Motor neuron (in vitro differentiated cells): ENCODE data around the gene DNAJC1. TPM values are rescaled to one million over a fixed set of nuclear protein-coding genes. Genes with fewer than 3 reads are reported as not detected.

Source experiments
- ATAC-seq, 8 experiments: fragments of 200-7000 bp; cut with Tn5 transposase; replicated peaks in 6 of 8; 2 replicates each; pipeline ENCODE4 v1.8.0; 2021; ENCODE audit warnings: mild to moderate bottlenecking in 8 of 8, moderate library complexity in 8 of 8
- H3K27ac ChIP-seq, 2 donors: fragments of 250-450 bp; sonication (Bioruptor Pico); 2 replicates each; pipeline ENCODE4 v1.9.0; 2021; ENCODE audit warnings: antibody characterized with exemption in 2 of 2, mild to moderate bottlenecking in 2 of 2, moderate library complexity in 1 of 2
- H3K4me1 ChIP-seq, 2 donors: fragments of 250-450 bp; sonication (Bioruptor Pico); replicated peaks in 1 of 2; 2 replicates each; pipeline ENCODE4 v1.6.1; 2021; ENCODE audit warnings: antibody characterized with exemption in 2 of 2, mild to moderate bottlenecking in 2 of 2, moderate library complexity in 1 of 2
- H3K4me3 ChIP-seq, 5 donors: fragments of 250-450 bp; sonication (Bioruptor Pico); 2 replicates each; pipeline ENCODE4 v1.9.0; 2021; ENCODE audit warnings: antibody characterized with exemption in 5 of 5, mild to moderate bottlenecking in 5 of 5, moderate library complexity in 4 of 5
- WGBS, 10 experiments: fragments of 450-650 bp; shearing (Covaris generic); methylation state at CpG; one replicate each; pipeline ENCODE4 v1.0.0; 2022; 5-methylcytosine and 5-hydroxymethylcytosine counted together
- in situ Hi-C, 9 experiments: fragments of 400-800 bp; cut with MboI; loops; one replicate each; pipeline ENCODE4 v1.15.0; 2021; ENCODE audit warnings: low sequenced_read_pairs in 9 of 9, low pct_unique_long_range_greater_than_20kb in 2 of 9; ENCODE audit not compliant: unreplicated experiment in 9 of 9
- total RNA-seq, 8 experiments: library from RNA; unstranded; fragments of 300-600 nt; gene quantifications; 2 replicates each; pipeline versions ENCODE4 v1.2.3 to v1.2.4, GENCODE V29; 2022

The DNAJC1 gene
- total RNA-seq, 8 experiments from 2014 or later = 13.6 to 46.2 (median 28.3) TPM

- in situ Hi-C loops = loop anchor here in 2 of 9 experiments (25.0 kb wide), 2 partner anchors 183 to 633 kb away; no protein-coding TSS in a partner anchor
- Histone ChIP-seq H3K4me1 (no peaks in the 10 kb centered on the region), H3K27ac (no peak overlapping the region), H3K4me3 (no peak overlapping the region)
- no peak for ATAC-seq
- 27 to 100% (median 87%) methylated on average over 1 to 2 of the region's 2 CpGs for WGBS, 10 experiments
These were observed 58.7 kb downstream of the DNAJC1 start for GRCh38 chr10:21944727-21945386.

- Histone ChIP-seq H3K27ac (no peak overlapping the region), H3K4me3 (no peak overlapping the region), H3K4me1 (no peaks in the 10 kb centered on the region)
- no peak for ATAC-seq
- in situ Hi-C loops = loop anchor here in 2 of 9 experiments (25.0 kb wide), 2 partner anchors 181 to 631 kb away; no protein-coding TSS in a partner anchor
- 60 to 100% (median 100%) methylated on average over 1 to 2 of the region's 2 CpGs; no CpG with 5 or more reads in 2 of the 10 experiments for WGBS, 10 experiments
These were observed 59.8 kb downstream of the DNAJC1 start for GRCh38 chr10:21943633-21944265.

GRCh38 chr10:21935439-21936023 is 68.0 kb downstream of the DNAJC1 start:
- Histone ChIP-seq H3K27ac (no peak overlapping the region), H3K4me3 (no peak overlapping the region), H3K4me1 (no peaks in the 10 kb centered on the region)
- ATAC-seq = no peak
- in situ Hi-C loops = loop anchor here in 2 of 9 experiments (25.0 kb wide), 2 partner anchors 173 to 623 kb away; no protein-coding TSS in a partner anchor
- WGBS, 10 experiments = 80 to 100% (median 100%) methylated on average over 1 of the region's 1 CpG; no CpG with 5 or more reads in 1 of the 10 experiments

GRCh38 chr10:21934307-21934706 is 69.2 kb downstream of the DNAJC1 start:
- no peaks in the 10 kb centered on the region for H3K4me1 ChIP-seq
- in situ Hi-C loops = loop anchor here in 2 of 9 experiments (25.0 kb wide), 2 partner anchors 172 to 622 kb away; no protein-coding TSS in a partner anchor
- ATAC-seq = no peak
- WGBS, 10 experiments = 78 to 100% (median 90%) methylated on average over 1 of the region's 1 CpG; no CpG with 5 or more reads in 4 of the 10 experiments
- no peak overlapping the region for H3K27ac ChIP-seq
- H3K4me3 ChIP-seq = no peak overlapping the region

- ATAC-seq = peak in 1 of 8 experiments; percentile 75
These were observed 74.5 kb downstream of the DNAJC1 start for GRCh38 chr10:21929070-21929469.

GRCh38 chr10:21927631-21928353 is 75.7 kb downstream of the DNAJC1 start:
- WGBS, 10 experiments = 60 to 100% (median 89%) methylated on average over 1 to 4 of the region's 4 CpGs
- no peak overlapping the region for H3K4me3 ChIP-seq
- peak in 1 of 8 experiments; percentile 21 for ATAC-seq
- no peaks in the 10 kb centered on the region for H3K4me1 ChIP-seq
- H3K27ac ChIP-seq = no peak overlapping the region
- in situ Hi-C loops = loop anchor here in 2 of 9 experiments (25.0 kb wide), 2 partner anchors 165 to 615 kb away; no protein-coding TSS in a partner anchor

More at GRCh38 chr10:21929070-21929469, 74.5 kb downstream of the DNAJC1 start:
- in situ Hi-C loops = loop anchor here in 2 of 9 experiments (25.0 kb wide), 2 partner anchors 167 to 617 kb away; no protein-coding TSS in a partner anchor
- Histone ChIP-seq H3K4me3 (no peak overlapping the region), H3K27ac (no peak overlapping the region), H3K4me1 (no peaks in the 10 kb centered on the region)
- WGBS, 10 experiments = 20 to 95% (median 74%) methylated on average over 1 to 2 of the region's 2 CpGs

- in situ Hi-C loops = loop anchor here in 2 of 9 experiments (25.0 kb wide), 2 partner anchors 165 to 615 kb away; no protein-coding TSS in a partner anchor
- 5 to 100% (median 70%) methylated on average over 1 to 2 of the region's 2 CpGs; no CpG with 5 or more reads in 1 of the 10 experiments for WGBS, 10 experiments
- ATAC-seq = peak in 4 of 8 experiments; percentile 44 to 66 (median 62)
- no peak overlapping the region for H3K4me3 ChIP-seq
- no peaks in the 10 kb centered on the region for H3K4me1 ChIP-seq
- H3K27ac ChIP-seq = no peak overlapping the region
These were observed 76.6 kb downstream of the DNAJC1 start for GRCh38 chr10:21926949-21927348.

- H3K27ac ChIP-seq = no peak overlapping the region
- no peak for ATAC-seq
- no peaks in the 10 kb centered on the region for H3K4me1 ChIP-seq
- H3K4me3 ChIP-seq = no peak overlapping the region
- in situ Hi-C loops = loop anchor here in 2 of 9 experiments (25.0 kb wide), 2 partner anchors 164 to 614 kb away; no protein-coding TSS in a partner anchor
These were observed 77.1 kb downstream of the DNAJC1 start for GRCh38 chr10:21926358-21926925.

- H3K27ac ChIP-seq = no peak overlapping the region
- no peak for ATAC-seq
- 88 to 100% (median 92%) methylated on average over 1 to 6 of the region's 6 CpGs; no CpG with 5 or more reads in 2 of the 10 experiments for WGBS, 10 experiments
- in situ Hi-C loops = loop anchor here in 2 of 9 experiments (25.0 kb wide), 2 partner anchors 164 to 614 kb away; no protein-coding TSS in a partner anchor
- H3K4me3 ChIP-seq = no peak overlapping the region
- no peaks in the 10 kb centered on the region for H3K4me1 ChIP-seq
These were observed 77.7 kb downstream of the DNAJC1 start for GRCh38 chr10:21925851-21926250.

- no peak overlapping the region for H3K4me3 ChIP-seq
- ATAC-seq = no peak
- peaks cover 3 to 7% of the 10 kb centered on the region in 2 donors for H3K4me1 ChIP-seq
- H3K27ac ChIP-seq = no peak overlapping the region
- in situ Hi-C loops = no loop called here
These were observed 79.0 kb downstream of the DNAJC1 start for GRCh38 chr10:21924511-21924910.

- peaks cover 9 to 16% of the 10 kb centered on the region in 2 donors for H3K4me1 ChIP-seq
- ATAC-seq = no peak
- H3K4me3 ChIP-seq = no peak overlapping the region
- in situ Hi-C loops = no loop called here
- H3K27ac ChIP-seq = no peak overlapping the region
- WGBS, 10 experiments = 89 to 100% (median 100%) methylated on average over 1 to 3 of the region's 3 CpGs
These were observed 82.9 kb downstream of the DNAJC1 start for GRCh38 chr10:21920633-21921032.

- Histone ChIP-seq H3K4me3 (no peak overlapping the region), H3K27ac (no peak overlapping the region), H3K4me1 (peaks cover 9 to 16% of the 10 kb centered on the region in 2 donors)
- in situ Hi-C loops = no loop called here
- peak in 1 of 8 experiments; percentile 52 for ATAC-seq
These were observed 83.6 kb downstream of the DNAJC1 start for GRCh38 chr10:21919906-21920305.
